HCT116 (cell line): Measurements from ENCODE around the gene HPRT1. TPM values are rescaled to one million over a fixed set of nuclear protein-coding genes. Genes with fewer than 3 reads are reported as not detected.

Source experiments
- ATAC-seq: fragments of 200-7000 bp; cut with Tn5 transposase; 2 replicates; pipeline ENCODE4 v1.9.1; 2020; ENCODE audit warnings: mild to moderate bottlenecking, moderate library complexity
- BruUV-seq: library from RNA; stranded (reverse); fragments of 400-500 nt; replicated peaks from 2 replicates; lab custom pipeline; 2021; lab: Mats Ljungman, UMichigan
- CTCF ChIA-PET: fragments of 300-600 bp; sonication (Branson Sonifier 250); formaldehyde crosslinking; loops from one replicate; lab custom pipeline; 2021; ENCODE audit warnings: antibody characterized with exemption; lab: Charles Lee
- POLR2A ChIA-PET: fragments of 300-600, 350-600 bp; sonication (Branson Sonifier 250); formaldehyde crosslinking; loops from one replicate; lab custom pipeline; 2021; ENCODE audit warnings: antibody characterized with exemption; lab: Charles Lee
- RAD21 ChIA-PET, 2 experiments: fragments of 300-600 bp; sonication (Branson Sonifier 250); formaldehyde crosslinking; loops; one replicate each; lab custom pipeline; 2023; ENCODE audit warnings: low total read pairs in 2 of 2; ENCODE audit not compliant: uncharacterized antibody in 2 of 2, unreplicated experiment in 2 of 2, low non-redundant PET in 1 of 2; lab: Charles Lee
- DNase-seq: peaks from one replicate; pipeline ENCODE4 v3.0.0-alpha.2; 2010; ENCODE audit warnings: low read depth, low spot score
- H2AFZ ChIP-seq: fragments of 200-600 bp; shearing (Covaris generic), sonication (generic); 2 replicates; pipeline ENCODE4 v1.6.1; 2017; ENCODE audit warnings: low read depth, mixed run types, mixed read lengths, antibody characterized with exemption, low read length; ENCODE audit not compliant: poor library complexity, severe bottlenecking
- H3K27ac ChIP-seq: 2 replicates; pipeline ENCODE4 v1.5.1; 2012; ENCODE audit warnings: low read depth, low read length
- H3K27me3 ChIP-seq: fragments of 200-600 bp; sonication (generic); 2 replicates; pipeline ENCODE4 v1.6.1; 2016; ENCODE audit warnings: mixed run types, low read length, mixed read lengths; ENCODE audit not compliant: insufficient read depth
- H3K36me3 ChIP-seq, 2 experiments: fragments of 200-500 bp in 1 of 2; fragments of 200-600 bp in 1 of 2; sonication (Bioruptor generic) in 1 of 2; sonication (generic) in 1 of 2; 2 replicates each; pipeline versions ENCODE4 v1.5.1 to v1.6.1; 2014 to 2016; ENCODE audit warnings: low read length in 2 of 2, inconsistent platforms in 1 of 2, mixed read lengths in 1 of 2, mixed run types in 1 of 2; ENCODE audit not compliant: insufficient read depth in 2 of 2, control insufficient read depth in 1 of 2
- H3K4me1 ChIP-seq, 2 experiments: fragments of 200-600 bp in 1 of 2; sonication (generic) in 1 of 2; 2 replicates each; pipeline versions ENCODE4 v1.5.1 to v1.6.1; 2012 to 2017; ENCODE audit warnings: low read length in 2 of 2, inconsistent platforms in 1 of 2, mild to moderate bottlenecking in 1 of 2, mixed read lengths in 1 of 2, mixed run types in 1 of 2, moderate library complexity in 1 of 2; ENCODE audit not compliant: insufficient read depth in 2 of 2, control insufficient read depth in 1 of 2
- H3K4me2 ChIP-seq: fragments of 200-600 bp; sonication (generic); 2 replicates; pipeline ENCODE4 v1.6.1; 2017; ENCODE audit warnings: mixed run types, low read length, mixed read lengths
- H3K4me3 ChIP-seq, 2 experiments: fragments of 200-600 bp in 1 of 2; sonication (generic) in 1 of 2; replicated peaks in 1 of 2; 2 replicates each; pipeline ENCODE4 v1.5.1; 2011 to 2016; ENCODE audit warnings: low read length in 2 of 2, control low read depth in 1 of 2, low read depth in 1 of 2, mild to moderate bottlenecking in 1 of 2, mixed read lengths in 1 of 2, mixed run types in 1 of 2
- H3K79me2 ChIP-seq: fragments of 200-600 bp; sonication (generic); 2 replicates; pipeline ENCODE4 v1.6.1; 2017; ENCODE audit warnings: mild to moderate bottlenecking, mixed run types, low read length, moderate library complexity, mixed read lengths; ENCODE audit not compliant: insufficient read depth
- H3K9ac ChIP-seq: fragments of 200-600 bp; sonication (generic); 2 replicates; pipeline ENCODE4 v1.6.1; 2016; ENCODE audit warnings: low read length, mixed read lengths
- H3K9me2 ChIP-seq: fragments of 200-600 bp; sonication (generic), shearing (Covaris generic); 2 replicates; pipeline ENCODE4 v1.6.1; 2017; ENCODE audit warnings: mixed run types, mild to moderate bottlenecking, moderate library complexity; ENCODE audit not compliant: insufficient read depth
- H3K9me3 ChIP-seq, 2 experiments: fragments of 200-500 bp in 1 of 2; fragments of 200-600 bp in 1 of 2; sonication (Bioruptor generic) in 1 of 2; sonication (generic) in 1 of 2; 2 replicates each; pipeline ENCODE4 v1.6.1; 2014 to 2017; ENCODE audit warnings: low read length in 2 of 2, mixed read lengths in 2 of 2, inconsistent platforms in 1 of 2, low read depth in 1 of 2, mild to moderate bottlenecking in 1 of 2, mixed run types in 1 of 2, moderate library complexity in 1 of 2; ENCODE audit not compliant: control insufficient read depth in 1 of 2, insufficient read depth in 1 of 2
- H4K20me1 ChIP-seq: fragments of 200-600 bp; sonication (generic), shearing (Covaris generic); 2 replicates; pipeline ENCODE4 v1.6.1; 2017; ENCODE audit warnings: mixed run types, mild to moderate bottlenecking, moderate library complexity; ENCODE audit not compliant: insufficient read depth
- ATF3 ChIP-seq: IDR thresholded peaks from 2 replicates; pipeline ENCODE4 v1.6.1; 2012
- CBX3 ChIP-seq: IDR thresholded peaks from 2 replicates; pipeline ENCODE4 v1.6.1; 2012; ENCODE audit warnings: low read depth
- CEBPB ChIP-seq: IDR thresholded peaks from 2 replicates; pipeline ENCODE4 v1.6.1; 2012; ENCODE audit warnings: low read depth
- EGR1 ChIP-seq: IDR thresholded peaks from 2 replicates; pipeline ENCODE4 v1.6.1; 2012; ENCODE audit warnings: low read depth
- MAX ChIP-seq: IDR thresholded peaks from 2 replicates; pipeline ENCODE4 v1.6.1; 2012
- POLR2AphosphoS5 ChIP-seq: IDR thresholded peaks from 2 replicates; pipeline ENCODE4 v1.6.1; 2011; ENCODE audit warnings: mild to moderate bottlenecking, low read depth, low read length, moderate library complexity
- RAD21 ChIP-seq: IDR thresholded peaks from 2 replicates; pipeline ENCODE4 v1.6.1; 2012; ENCODE audit warnings: low read depth, mild to moderate bottlenecking
- REST ChIP-seq: IDR thresholded peaks from 2 replicates; pipeline ENCODE4 v1.6.1; 2012; ENCODE audit warnings: low read depth
- SIN3A ChIP-seq: IDR thresholded peaks from 2 replicates; pipeline ENCODE4 v1.6.1; 2012; ENCODE audit warnings: low read depth
- SP1 ChIP-seq: IDR thresholded peaks from 2 replicates; pipeline ENCODE4 v1.6.1; 2012; ENCODE audit warnings: low read depth
- SRF ChIP-seq: IDR thresholded peaks from 2 replicates; pipeline ENCODE4 v1.6.1; 2012; ENCODE audit warnings: low read depth
- TCF7L2 ChIP-seq: IDR thresholded peaks from 2 replicates; pipeline ENCODE4 v1.7.0; 2011; ENCODE audit warnings: borderline replicate concordance, inconsistent platforms; ENCODE audit not compliant: insufficient read depth, insufficient read length; ENCODE audit errors: extremely low read depth
- YY1 ChIP-seq: IDR thresholded peaks from 2 replicates; pipeline ENCODE4 v1.6.1; 2011; ENCODE audit warnings: low read length, low read depth, moderate library complexity, mild to moderate bottlenecking; ENCODE audit not compliant: insufficient replicate concordance; ENCODE audit errors: extremely low read depth
- ZFX ChIP-seq: fragments of 450-650 bp; IDR thresholded peaks from 2 replicates; pipeline ENCODE4 v1.6.1; 2017
- ZNF274 ChIP-seq: fragments of 200-500 bp; sonication (Bioruptor generic); IDR thresholded peaks from 2 replicates; pipeline ENCODE4 v1.6.1; 2014; ENCODE audit warnings: mild to moderate bottlenecking, low read depth, low read length, inconsistent platforms
- intact Hi-C: fragments of 100-400 bp; cut with micrococcal nuclease; formaldehyde crosslinking; loops from 2 replicates; pipeline ENCODE4 v1.10.0; 2022
- total RNA-seq: library from RNA; stranded (reverse); gene quantifications from one replicate; pipeline ENCODE4 v1.2.1, GENCODE V29; 2021; ENCODE audit not compliant: unreplicated experiment
- TF ChIP-seq, protein P1 (sequence below), 3 experiments: fragments of 200-600 bp in 1 of 3; sonication (generic) in 1 of 3; IDR thresholded peaks in 2 of 3; conservative IDR thresholded peaks in 1 of 3; 2 replicates each; pipeline ENCODE4 v1.5.1; 2012 to 2017; ENCODE audit warnings: low read depth in 2 of 3, low read length in 2 of 3, antibody characterized with exemption in 1 of 3, borderline replicate concordance in 1 of 3, control low read depth in 1 of 3, mild to moderate bottlenecking in 1 of 3, mixed read lengths in 1 of 3, mixed run types in 1 of 3, moderate library complexity in 1 of 3; ENCODE audit not compliant: insufficient read depth in 1 of 3
- TF ChIP-seq, protein P2 (sequence below): IDR thresholded peaks from 2 replicates; pipeline ENCODE4 v1.6.1; 2011; ENCODE audit warnings: mild to moderate bottlenecking, low read length, moderate library complexity; ENCODE audit not compliant: insufficient replicate concordance; ENCODE audit errors: extremely low read depth

The HPRT1 gene
- total RNA-seq, 1 experiment from 2014 or later, result 57.8 TPM

- Histone ChIP-seq H3K4me2 (no peak overlapping the region), H3K9ac (no peak overlapping the region), H3K27me3 (no peaks in the 10 kb centered on the region), H2AFZ (no peak overlapping the region), H3K4me1 (no peaks in the 10 kb centered on the region), H4K20me1 (no peaks in the 10 kb centered on the region), H3K4me3 (no peak overlapping the region), H3K9me2 (no peaks in the 10 kb centered on the region), H3K9me3 (no peaks in the 10 kb centered on the region)
- CTCF ChIA-PET, result interaction anchor here (1.0 to 2.0 kb wide), 7 partner anchors 17 to 702 kb away, joined by 3 to 16 read pairs (median 4); no protein-coding TSS in a partner anchor
- RAD21 ChIA-PET, result no interaction called here
- TF ChIP-seq ZNF274 (no peak), CBX3 (no peak), TCF7L2 (no peak), POLR2AphosphoS5 (no peak), REST (no peak), SRF (no peak), MAX (no peak), SP1 (no peak), EGR1 (no peak), ATF3 (no peak), SIN3A (no peak), ZFX (no peak), RAD21 (peak; percentile 57), CEBPB (no peak), YY1 (no peak)
- TF ChIP-seq, protein P1, sequence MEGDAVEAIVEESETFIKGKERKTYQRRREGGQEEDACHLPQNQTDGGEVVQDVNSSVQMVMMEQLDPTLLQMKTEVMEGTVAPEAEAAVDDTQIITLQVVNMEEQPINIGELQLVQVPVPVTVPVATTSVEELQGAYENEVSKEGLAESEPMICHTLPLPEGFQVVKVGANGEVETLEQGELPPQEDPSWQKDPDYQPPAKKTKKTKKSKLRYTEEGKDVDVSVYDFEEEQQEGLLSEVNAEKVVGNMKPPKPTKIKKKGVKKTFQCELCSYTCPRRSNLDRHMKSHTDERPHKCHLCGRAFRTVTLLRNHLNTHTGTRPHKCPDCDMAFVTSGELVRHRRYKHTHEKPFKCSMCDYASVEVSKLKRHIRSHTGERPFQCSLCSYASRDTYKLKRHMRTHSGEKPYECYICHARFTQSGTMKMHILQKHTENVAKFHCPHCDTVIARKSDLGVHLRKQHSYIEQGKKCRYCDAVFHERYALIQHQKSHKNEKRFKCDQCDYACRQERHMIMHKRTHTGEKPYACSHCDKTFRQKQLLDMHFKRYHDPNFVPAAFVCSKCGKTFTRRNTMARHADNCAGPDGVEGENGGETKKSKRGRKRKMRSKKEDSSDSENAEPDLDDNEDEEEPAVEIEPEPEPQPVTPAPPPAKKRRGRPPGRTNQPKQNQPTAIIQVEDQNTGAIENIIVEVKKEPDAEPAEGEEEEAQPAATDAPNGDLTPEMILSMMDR (IDR thresholded peaks at IDR 0.05 in 2 of 3, conservative IDR thresholded peaks at IDR 0.05 in 1 of 3; ENCODE audit: borderline replicate concordance in 1 of 3, insufficient read depth in 1 of 3, low read depth in 2 of 3, low read length in 2 of 3), result peak; percentile 26 to 57 (median 43); a peak in 4 of 6 replicates
- TF ChIP-seq, protein P2, sequence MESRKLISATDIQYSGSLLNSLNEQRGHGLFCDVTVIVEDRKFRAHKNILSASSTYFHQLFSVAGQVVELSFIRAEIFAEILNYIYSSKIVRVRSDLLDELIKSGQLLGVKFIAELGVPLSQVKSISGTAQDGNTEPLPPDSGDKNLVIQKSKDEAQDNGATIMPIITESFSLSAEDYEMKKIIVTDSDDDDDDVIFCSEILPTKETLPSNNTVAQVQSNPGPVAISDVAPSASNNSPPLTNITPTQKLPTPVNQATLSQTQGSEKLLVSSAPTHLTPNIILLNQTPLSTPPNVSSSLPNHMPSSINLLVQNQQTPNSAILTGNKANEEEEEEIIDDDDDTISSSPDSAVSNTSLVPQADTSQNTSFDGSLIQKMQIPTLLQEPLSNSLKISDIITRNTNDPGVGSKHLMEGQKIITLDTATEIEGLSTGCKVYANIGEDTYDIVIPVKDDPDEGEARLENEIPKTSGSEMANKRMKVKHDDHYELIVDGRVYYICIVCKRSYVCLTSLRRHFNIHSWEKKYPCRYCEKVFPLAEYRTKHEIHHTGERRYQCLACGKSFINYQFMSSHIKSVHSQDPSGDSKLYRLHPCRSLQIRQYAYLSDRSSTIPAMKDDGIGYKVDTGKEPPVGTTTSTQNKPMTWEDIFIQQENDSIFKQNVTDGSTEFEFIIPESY, result no peak
- TF ChIP-seq, all 23 proteins: peak for 2
- no peak overlapping the region for H3K27ac ChIP-seq
- peak; percentile 36 for DNase-seq
- ATAC-seq, result peak; percentile 25; the same call in 1 of the 2 replicates
- 0 out of 4 replicates have a peak, but pooled peaks cover 2 to 4% of the 10 kb centered on the region in 2 experiments for H3K36me3 ChIP-seq
- H3K79me2 ChIP-seq, result peaks cover 15% of the 10 kb centered on the region
- POLR2A ChIA-PET, result no interaction called here
- no TSS peak for BruUV-seq
- intact Hi-C loops, result loop anchor here (5.0 kb wide), 2 partner anchors 298 to 513 kb away; no protein-coding TSS in a partner anchor
These were observed 24.1 kb downstream of the HPRT1 start for GRCh38 chrX:134484039-134484438.
